Renal pelvis (tissue), 4 donors: Measurements from ENCODE around the gene SEMA3B. TPM values are rescaled to one million over a fixed set of nuclear protein-coding genes. Genes with fewer than 3 reads are reported as not detected.
A peak's percentile ranks its signal among the peaks of the same experiment; 100 is the strongest.
"Not testable (repeated sequence)": the region's sequence is repeated elsewhere in the genome, so short reads cannot be mapped to it uniquely, and the experiment has no call there.

Experiments used
- DNase-seq: peaks from one replicate; pipeline ENCODE4 v3.0.0-alpha.2; 2013
- polyA plus RNA-seq, 3 donors: library from polyadenylated mRNA; unstranded; fragments of 120-200 nt; gene quantifications; one replicate each; pipeline ENCODE4 v1.2.1, GENCODE V29; 2013; ENCODE audit not compliant: insufficient read length in 3 of 3

Gene SEMA3B
- polyA plus RNA-seq, 3 donors, result 100 to 126 (median 122) TPM

DNA sequence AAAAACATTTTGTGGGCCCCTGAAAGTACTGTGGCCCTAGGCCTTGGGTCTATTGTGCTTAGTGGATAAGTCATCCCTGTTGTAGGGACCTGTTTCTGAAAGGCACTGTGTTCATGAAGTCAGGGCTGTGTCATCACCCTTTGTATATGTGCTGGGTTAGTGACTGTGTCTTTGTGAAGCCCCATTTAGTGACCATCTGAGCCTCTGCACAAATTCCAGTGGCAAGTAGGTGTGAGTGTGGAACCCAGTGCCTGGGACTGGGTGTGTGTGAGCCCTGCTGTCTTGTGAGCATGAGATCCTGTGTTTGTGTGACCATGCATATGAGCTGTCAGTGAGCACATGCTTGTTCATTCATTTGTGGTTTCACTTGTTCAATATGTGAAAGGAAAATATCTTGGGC is 35.7 kb downstream of the SEMA3B start:
- no peak for DNase-seq

DNA sequence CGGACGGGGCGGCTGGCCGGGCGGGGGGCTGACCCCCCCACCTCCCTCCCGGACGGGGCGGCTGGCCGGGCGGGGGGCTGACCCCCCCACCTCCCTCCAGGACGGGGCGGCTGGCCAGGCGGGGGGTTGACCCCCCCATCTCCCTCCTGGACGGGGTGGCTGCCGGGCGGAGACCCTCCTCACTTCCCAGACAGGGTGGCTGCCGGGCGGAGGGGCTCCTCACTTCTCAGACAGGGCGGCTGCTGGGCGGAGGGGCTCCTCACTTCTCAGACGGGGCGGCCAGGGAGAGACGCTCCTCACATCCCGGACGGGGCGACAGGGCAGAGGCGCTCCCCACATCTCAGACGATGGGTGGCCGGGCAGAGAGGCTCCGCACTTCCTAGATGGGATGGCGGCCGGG is 43.1 kb downstream of the SEMA3B start:
- DNase-seq, result not testable (repeated sequence)

DNA sequence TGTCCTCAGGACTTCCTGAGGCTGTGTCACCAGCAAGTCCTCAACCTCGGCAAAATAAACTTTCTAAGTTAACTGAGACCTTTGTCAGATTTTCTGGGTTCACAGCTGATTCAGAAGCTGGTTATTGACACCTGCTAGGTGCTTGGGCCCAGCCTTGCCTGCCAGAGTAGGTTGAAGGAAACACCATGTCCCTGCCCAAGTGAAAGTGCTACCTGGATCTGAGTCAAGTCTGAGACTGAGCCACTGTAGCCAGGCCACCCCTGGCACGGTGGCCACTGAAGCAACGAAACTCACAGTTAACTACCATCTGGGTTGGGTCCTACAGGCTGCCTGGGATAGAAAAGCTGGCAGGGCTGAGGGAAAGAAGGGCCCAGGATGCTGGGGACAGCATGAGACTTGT is 45.4 kb downstream of the SEMA3B start:
- no peak for DNase-seq

DNA sequence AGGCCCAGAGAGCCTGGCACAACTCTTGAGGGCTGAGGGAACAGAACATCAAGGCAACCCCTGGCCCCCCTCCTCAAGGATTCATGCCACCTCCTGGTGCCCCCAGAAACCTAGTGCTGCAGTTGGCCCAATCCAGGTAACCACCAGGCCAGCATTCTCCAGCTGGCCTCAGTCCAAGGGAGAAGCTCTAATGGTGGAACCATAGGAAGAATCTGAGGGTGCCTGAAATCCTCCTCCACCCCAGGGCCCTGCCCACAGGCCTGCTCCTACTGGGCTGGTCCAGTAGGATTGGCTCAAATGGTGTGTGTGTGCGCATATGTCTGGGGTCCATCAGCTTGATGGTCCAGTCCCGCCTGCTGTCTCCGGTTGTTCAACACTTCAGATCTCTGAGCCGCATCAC is 45.9 kb downstream of the SEMA3B start:
- no peak for DNase-seq

DNA sequence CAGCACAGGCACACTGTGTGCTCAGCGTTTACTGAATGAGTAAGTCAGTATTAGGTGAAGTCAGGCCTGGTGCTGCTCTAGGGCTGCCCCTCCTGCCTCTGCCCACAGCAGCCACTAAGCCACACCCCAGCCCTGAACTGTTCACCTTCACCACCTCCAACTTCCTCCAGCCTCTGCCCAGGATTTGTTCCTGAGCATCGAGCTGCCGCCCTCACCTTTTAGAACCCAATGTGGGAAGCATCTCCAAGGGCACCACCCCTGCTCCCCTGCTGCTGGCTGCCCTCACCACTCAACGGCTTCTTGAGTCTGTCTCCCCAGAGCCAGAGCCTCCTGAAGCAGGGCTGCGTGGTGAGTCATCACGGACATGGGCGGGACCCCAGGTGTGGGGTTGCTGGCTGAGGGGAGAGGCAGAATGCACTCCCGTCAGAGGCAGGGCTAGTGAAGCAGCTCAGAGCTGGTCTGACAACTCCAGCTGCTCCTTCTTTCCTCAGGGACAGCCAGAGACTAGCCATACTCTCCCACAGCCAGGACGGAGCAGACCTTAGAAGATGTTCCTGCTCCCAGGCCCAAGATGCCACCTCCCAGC is 47.8 kb downstream of the SEMA3B start:
- no peak for DNase-seq

DNA sequence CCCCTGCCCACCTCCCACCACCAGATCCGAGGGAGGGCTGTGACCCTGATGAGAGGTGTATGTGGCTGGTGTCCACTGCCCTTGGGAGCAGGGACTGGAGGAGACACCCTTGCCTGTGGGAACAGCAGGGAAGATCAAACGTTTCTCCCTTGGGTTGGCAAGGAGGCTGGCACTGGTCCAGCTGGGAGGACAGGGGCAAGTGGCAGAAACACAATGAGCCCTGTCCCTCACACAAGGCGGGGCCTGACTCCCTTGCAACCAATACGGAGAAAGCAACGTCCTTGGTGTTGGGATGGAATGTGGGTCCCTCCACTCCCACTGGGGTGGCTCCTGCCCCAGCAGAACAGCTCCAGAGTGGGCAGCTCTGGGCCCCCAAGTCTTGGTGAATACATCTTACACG is 48.4 kb downstream of the SEMA3B start:
- DNase-seq, result no peak

DNA sequence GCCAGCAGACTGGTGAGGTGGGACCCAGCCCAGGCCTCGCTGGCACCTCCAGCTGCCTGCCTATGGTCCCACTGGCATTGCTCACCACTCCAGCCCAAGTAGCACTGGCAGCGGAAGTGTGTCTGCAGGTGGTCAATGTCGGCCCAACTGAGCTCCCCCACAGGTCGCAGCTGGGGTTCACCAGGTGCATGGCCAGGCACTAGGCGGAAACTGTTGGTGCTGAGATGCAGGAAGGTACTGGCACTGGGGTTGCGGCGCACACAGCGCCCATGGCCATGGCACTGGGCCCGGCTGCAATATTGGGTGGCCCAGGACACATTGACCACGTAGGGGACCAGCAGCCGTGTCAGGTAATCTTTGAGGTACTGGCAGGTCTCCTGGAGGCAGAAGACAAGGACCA is 49.2 kb downstream of the SEMA3B start:
- DNase-seq, result no peak

DNA sequence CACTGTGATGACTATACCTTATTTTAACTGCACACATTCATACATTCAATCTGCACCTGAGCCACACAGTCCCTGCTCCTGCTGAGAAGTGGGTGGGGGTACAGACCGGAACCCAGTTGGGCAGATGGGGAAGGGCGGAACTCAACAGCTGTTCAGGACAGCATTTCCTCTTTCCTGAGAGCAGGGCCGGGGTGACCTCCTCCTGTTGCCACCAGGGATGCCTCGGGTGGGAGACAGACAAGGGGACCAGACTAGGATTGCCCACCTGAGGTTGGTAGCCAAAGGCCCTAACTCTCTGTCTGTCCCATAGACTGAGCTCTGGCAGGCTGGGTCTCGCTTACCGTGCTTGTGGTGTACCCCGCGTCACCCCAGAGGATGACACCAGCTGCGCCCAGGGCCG is 49.7 kb downstream of the SEMA3B start:
- no peak for DNase-seq

DNA sequence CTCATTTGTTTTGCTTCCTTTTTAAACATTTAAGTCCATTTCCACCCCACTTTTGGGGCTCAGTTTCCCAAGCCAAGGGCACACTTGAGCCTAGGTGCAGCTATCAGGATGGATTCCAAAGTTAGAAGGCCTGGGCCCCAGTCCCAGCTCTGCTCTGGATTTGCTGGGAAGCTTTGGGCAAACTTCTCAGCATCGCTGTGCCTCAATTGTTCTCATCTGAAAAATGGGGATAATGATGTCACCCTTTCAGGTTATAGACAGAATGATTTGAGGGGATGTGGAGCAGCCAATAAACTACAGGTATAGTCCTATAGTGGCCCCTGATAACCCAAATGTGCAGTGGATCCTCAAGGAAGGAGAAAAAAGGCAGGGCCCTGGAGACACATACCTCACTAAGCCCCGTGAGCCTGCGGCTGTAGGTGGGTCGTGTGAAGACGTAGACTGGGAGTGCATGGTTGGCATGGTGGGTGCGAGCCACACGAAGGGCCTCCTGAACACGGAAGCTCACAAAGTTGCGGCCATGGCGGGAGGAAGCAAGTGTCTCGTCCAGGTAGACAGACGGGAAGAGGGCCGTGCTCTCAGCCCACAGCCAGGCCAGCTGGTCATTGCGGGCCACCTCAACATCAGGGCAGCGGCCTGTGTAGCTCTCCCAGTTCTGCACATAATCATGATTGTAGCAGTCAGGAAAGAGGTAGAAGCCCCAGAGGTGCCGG is 50.4 kb downstream of the SEMA3B start:
- DNase-seq, result no peak

DNA sequence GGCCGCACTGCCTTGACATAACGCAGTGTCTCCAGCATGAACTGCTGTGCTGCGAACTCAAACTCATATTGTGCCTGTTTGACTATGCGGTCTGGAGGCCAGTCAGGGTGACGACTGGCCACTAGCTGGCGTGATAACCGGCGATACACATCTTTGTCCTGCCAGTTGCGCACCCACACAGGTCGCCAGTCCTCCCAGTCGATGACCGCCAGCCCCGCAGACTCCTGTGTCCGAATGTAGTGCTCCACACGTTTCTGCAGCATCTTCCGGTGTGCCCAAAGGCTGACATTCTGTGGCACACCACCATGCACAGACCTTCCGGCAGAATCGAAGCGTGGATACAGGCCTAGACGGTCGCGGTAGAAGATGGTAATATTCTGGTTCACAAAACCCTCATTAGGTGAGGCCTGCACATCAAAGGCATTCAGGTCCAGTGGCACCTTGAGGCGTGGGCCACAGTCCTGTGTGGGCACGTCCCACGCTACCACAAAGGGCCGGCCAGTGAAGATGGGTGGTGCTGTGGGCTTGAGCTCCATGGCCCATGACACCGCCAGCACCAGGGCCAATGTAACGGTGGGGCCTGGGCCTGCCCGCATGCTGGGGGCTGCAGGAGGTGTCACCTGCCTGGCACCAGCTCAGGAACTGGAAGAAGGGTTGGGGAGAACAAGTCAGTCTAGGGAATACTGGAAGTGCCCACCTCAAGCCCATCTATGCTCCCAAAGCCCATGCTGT is 51.1 kb downstream of the SEMA3B start:
- DNase-seq, result no peak

DNA sequence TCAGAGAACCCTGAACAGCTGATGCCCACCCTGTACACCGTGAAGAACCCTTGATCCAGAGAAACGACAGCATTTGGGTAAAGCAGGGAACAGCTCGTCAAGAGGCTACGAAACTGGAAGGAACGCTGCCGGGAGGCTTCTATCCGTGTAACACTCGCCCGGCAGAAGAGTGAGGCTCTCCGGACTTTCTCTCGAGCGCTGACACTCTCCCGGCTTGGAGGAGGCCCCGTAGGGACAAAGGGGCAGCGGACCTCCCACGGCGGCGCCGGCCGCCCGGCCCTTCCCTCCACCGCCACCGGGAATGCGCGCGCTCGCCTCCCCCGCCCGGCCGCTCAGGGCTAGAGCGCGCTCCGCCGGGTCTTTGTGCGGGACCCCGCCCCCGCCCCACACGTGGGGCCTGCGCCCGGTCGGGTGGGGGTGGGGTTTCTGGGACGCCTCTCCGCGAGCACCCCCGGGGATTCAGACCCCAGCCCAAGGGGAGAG is 51.9 kb downstream of the SEMA3B start:
- DNase-seq, result peak; percentile 88

DNA sequence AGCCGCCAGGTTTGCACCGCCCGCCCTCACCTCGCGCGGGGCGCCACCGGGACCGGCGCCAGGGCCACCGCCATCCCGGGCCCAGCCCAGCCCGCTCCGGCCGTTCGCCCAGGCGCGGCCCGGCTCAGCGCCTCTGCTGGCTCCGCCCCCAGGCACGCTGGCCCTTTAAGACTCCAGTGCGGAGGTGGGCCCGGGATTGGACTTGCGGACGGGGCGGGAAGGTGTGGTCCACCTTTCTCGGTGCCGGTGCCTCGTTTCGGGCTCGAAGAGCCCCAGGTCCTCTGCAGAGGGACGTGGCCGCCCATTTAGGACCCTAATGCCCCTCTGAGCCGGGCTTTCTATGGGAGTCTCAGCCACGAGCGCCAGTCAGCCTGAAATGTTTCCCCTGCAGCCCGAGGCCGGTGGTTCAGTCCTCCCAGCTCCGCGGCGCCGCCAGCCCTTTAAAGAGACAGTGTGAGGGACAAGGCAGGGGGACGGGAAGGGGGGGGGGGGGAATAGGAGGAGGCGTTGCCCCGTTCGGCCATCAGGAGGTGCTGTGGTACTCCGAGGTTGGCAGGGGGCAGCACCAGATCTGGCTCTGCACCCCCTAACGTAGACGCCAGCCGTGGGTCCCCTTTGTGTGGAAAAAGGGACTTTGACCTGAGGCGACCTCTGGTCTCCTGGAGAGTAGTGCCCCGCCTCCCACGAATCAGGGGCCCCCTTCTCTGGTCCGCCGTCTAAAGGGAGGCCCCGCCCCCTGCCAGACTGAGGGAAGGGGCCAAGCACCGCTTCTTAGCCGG is 52.6 kb downstream of the SEMA3B start:
- DNase-seq, result peak; percentile 91

DNA sequence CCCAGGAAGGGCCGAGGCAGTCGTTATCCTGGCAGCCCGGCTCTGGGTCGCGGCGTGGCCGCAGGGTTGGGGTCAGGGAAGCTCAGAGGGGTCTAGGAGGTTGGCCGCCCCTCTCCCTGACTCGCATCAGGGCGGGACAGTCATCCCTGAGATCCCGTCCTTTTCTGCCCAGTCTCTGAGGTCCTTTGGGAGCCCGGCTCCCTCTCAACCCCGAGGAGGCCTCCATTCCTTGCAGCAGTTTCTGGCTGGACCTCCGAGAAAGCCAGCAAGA is 53.1 kb downstream of the SEMA3B start:
- DNase-seq, result no peak

DNA sequence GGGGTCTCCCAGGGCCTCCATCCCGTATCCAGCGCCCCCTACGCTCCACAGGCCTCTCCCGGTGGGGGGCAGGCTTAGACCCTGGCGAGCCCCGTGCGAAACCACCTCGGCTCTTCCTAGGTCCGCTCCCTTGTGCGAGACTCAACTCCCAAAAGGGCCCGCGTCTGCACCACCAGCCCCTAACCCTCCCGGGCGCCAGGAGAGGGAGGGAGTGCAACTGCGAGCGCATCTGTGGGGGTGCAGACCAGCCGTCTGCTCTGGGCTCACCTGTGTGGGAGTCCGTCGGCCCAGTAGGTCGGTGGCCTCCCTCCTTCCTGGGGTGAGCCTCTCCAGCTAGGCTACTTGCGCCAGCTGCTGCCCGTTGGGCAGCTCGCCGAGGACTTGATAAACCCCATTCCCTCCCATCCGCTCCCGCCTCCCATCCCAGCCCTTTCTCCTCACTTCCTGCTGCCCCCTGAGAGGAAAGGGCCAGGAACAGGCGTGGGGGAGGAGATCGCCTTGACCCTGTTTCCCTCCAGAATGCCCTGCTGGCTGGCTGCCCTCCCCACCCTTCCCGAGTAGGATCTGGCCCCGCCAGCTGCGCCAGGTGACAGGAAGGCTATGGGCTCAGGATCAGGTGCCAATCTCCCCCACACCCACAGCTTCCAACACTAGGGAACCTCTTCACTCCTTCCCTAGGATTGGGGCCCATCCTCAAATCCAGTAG is 53.6 kb downstream of the SEMA3B start, which contains the start of gene HYAL2:
Gene HYAL2 (minus strand): TSS at position 360 of the 706 bp plus-strand sequence. CDS start 2,256 bp downstream, outside the sequence.
- no peak for DNase-seq

DNA sequence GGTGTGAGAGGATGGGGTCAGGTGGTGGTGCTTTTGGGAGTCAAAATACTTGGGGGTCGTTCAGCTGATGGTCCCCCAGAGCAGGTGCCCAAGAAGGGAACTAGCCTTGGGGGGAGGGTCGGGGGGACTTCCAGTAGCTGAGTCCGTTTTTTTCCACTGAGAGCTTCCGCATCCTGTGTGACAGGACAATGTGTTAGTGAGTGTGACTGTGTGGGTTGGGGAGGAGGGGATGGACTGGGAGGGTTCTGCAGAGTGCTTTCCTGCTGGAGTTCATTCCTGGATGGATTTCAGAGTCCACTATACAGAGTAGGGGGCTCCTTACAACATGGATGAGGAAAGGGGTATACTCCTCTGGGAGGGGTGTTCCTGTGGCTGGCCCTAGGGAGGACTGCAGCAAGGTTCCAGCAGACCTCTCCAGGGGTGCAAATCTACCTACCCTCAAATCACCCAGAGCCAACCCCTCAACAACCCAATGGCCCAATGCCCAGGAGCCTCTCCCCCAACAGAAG is 54.2 kb downstream of the SEMA3B start:
- DNase-seq, result no peak

DNA sequence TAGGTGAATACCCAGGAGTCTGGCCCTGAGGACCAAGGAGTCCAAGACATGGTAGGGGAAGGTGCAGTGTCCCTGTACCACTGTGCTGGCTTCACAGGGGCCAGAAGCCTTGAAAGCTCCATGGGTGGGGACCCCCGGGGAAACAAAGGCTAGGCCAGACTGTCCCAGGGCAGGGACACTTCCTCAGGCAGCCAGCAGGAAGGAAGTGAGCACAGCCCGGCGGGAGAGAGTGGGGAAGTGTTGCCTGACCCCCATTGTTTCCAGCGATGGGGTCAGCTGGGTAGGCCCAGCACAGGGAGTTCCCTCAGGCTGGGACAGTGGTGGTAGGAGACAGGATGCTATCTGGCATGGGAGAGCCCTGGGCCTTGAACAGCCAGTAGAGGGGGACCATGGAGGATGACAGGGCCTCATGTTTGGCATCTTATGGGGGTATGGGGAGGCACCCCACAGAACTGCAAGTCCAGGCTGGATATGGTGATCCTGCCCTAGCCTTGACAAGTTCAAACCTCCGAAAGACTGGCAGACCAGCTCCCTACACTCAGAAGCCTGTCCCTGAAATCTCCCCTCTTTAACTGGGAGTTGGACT is 54.8 kb downstream of the SEMA3B start:
- no peak for DNase-seq

DNA sequence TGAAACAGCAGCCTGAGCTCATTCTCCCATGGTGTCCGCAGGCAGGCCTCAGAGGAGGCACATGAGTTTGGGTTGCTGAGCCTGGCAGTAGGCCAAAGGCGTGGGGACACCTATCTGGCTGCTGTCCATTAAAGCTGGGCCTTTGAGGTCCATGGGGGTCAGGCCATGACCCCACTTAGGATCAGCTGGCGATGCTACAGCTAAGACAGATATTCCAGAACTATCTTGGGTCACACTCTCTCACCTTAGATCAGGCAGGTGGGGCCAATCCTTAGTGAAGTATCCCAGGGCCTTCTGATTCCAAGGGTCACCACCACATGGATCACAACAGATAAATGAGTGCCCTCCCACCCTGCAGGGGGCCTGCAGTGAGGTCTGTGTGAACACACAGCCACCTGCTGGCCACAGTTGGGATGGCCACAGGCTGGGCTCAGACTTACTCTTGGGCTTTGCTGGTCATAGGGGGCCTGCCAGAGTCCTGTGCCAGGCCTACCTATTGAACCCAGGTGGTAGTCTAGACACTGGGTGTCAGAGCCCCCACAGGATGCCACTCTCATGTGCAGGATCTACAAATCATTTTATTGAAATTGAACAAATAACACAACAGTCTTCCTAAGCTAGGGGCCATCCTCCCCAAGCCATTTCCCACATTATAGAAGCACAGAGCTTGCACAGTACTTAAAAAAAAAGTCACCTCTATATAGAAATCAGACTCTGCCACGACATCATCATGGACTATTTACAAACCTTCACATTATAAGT is 55.6 kb downstream of the SEMA3B start:
- no peak for DNase-seq

DNA sequence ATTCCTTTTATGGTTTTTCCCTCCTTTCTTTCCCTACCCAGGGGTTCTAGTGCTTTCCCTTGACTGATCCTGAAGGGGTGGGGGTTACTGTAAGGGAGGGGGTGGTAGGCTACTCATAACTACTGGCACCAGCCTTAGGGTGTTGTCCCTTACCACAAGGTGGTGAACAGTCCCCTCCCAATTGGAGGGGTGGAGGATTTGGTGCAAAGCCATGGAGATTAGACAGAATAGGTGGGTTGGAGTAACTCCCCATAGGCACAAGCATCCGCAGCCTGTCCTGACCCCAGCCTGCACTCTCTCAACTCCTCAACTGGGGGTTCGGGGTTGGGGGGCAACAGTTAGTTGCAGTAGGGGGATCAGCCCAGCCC is 56.1 kb downstream of the SEMA3B start:
- DNase-seq, result no peak

DNA sequence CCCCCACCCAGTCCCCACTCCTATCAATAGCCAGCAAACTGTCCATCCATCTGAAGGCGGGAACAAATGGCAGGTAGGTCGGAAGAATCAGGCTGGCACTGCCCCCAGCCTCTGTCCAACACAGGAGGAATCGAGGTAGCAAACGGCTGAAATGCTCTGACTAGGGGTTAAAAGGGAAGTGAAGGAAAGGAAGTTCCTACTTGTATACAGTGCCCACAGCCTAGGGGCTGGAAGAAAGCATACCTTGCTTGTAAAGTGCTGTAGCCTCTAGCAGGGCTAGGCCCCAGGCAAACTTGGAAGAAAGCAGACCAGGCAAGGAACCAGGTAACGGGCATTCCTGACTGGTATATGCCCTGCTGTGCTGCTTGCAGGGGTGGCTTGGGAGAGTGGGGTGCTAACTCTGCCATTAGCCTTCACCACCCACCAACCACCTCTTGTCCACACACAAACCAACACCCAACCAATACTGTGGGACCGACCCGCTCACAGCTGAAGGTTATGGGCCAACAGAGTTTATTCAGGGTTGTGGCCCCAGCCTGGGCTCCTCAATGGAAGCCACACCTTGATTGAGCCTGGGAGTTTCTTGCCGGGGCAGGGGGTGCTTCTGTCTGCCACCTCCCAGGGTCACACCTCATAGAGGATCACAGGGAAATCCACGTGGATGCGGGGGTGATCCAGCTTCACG is 56.7 kb downstream of the SEMA3B start:
- DNase-seq, result no peak

DNA sequence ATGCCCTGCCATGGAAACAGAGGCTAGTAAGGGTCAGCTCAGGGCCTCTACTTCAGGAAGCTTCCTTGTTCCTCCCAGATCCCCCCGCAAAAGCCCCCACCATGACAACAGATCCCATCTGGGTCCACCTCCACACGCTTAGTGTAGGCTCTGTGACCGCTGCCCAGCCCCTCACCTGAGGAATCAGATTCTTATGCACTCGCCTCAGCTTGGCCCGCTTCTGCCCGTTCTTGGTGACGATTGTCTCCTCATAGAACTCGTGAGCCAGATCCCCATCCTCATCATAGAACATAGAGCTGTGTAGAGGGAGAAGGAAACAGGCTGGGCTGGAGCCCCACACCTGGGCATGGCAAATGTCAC is 57.2 kb downstream of the SEMA3B start:
- DNase-seq, result no peak
